GM13977 (cell line): ENCODE results near the gene IL3RA.
"Not testable (repeated sequence)": the region's sequence is repeated elsewhere in the genome, so short reads cannot be mapped to it uniquely, and the experiment has no call there.

Experiments used
- DNase-seq: peaks from one replicate; pipeline ENCODE4 v3.0.0; 2012; ENCODE audit warnings: low spot score
- in situ Hi-C: fragments of 300-500 bp; cut with MboI; formaldehyde crosslinking; loops from one replicate; pipeline ENCODE4 v1.12.0; 2022; ENCODE audit warnings: low sequenced_read_pairs, low pct_unique_long_range_greater_than_20kb, mixed read lengths, inconsistent platforms; ENCODE audit not compliant: unreplicated experiment
- TF ChIP-seq, protein P1 (sequence below): IDR thresholded peaks from 2 replicates; pipeline ENCODE4 v1.5.1; 2012; ENCODE audit warnings: mild to moderate bottlenecking, control low read depth; ENCODE audit not compliant: insufficient read depth; ENCODE audit errors: extremely low read depth, missing control alignments

Gene IL3RA

DNA sequence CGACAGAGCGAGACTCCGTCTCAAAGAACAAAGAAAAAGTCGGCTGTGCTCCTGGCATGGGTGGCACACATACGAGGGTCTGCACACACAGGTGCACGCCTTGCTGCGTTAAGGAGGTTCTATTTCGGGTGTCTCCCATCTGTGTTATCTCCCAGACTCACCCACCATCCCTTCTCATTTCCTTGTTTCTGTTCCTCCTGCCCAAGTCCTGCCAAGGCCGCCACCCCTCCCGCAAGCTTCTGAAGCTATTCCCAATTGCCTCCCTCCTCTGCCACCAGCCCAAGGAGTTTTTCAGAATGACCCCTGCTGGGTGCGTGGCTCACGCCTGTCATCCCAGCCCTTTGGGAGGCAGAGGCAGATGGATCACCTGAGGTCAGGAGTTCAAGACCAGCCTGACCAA, 6.0 kb upstream of the IL3RA start:
- TF ChIP-seq, protein P1, sequence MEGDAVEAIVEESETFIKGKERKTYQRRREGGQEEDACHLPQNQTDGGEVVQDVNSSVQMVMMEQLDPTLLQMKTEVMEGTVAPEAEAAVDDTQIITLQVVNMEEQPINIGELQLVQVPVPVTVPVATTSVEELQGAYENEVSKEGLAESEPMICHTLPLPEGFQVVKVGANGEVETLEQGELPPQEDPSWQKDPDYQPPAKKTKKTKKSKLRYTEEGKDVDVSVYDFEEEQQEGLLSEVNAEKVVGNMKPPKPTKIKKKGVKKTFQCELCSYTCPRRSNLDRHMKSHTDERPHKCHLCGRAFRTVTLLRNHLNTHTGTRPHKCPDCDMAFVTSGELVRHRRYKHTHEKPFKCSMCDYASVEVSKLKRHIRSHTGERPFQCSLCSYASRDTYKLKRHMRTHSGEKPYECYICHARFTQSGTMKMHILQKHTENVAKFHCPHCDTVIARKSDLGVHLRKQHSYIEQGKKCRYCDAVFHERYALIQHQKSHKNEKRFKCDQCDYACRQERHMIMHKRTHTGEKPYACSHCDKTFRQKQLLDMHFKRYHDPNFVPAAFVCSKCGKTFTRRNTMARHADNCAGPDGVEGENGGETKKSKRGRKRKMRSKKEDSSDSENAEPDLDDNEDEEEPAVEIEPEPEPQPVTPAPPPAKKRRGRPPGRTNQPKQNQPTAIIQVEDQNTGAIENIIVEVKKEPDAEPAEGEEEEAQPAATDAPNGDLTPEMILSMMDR = no peak
- no peak for DNase-seq
- in situ Hi-C loops = no loop called here

DNA sequence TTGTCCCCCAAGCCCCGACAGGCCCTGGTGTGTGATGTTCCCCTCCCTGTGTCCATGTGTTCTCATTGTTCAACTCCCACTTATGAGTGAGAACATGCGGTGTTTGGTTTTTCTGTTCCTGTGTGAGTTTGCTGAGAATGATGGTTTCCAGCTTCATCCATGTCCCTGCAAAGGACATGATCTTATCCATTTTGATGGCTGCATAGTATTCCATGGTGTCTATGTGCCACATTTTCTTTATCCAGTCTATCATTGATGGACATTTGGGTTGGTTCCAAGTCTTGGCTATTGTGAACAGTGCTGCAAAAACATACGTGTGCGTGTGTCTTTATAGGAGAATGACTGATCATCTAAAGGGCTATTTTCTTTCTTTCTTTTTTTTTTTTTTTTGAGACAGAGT, 4.2 kb upstream of the IL3RA start:
- in situ Hi-C loops, DNase-seq: not testable (repeated sequence)

DNA sequence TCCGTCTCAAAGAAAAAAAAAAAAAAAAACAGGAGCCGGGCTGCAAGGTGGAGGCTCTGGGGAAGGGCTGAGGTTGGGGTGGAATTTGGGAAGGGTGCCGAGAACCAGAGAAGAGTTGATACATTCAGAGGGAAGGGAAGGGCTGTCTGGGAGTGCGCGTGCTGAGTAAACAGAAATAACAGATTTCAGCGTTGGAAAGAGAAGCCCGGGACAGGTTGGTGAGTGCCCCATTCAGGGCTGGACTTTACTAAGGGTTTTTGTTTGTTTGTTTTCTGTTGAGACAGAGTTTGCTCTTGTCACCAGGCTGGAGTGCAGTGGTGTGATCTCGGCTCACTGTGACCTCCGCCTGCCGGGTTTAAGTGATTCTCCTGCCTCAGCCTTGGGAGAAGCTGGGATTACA, 1.7 kb upstream of the IL3RA start:
- TF ChIP-seq, protein P1 = no peak
- DNase-seq = no peak
- in situ Hi-C loops = no loop called here

DNA sequence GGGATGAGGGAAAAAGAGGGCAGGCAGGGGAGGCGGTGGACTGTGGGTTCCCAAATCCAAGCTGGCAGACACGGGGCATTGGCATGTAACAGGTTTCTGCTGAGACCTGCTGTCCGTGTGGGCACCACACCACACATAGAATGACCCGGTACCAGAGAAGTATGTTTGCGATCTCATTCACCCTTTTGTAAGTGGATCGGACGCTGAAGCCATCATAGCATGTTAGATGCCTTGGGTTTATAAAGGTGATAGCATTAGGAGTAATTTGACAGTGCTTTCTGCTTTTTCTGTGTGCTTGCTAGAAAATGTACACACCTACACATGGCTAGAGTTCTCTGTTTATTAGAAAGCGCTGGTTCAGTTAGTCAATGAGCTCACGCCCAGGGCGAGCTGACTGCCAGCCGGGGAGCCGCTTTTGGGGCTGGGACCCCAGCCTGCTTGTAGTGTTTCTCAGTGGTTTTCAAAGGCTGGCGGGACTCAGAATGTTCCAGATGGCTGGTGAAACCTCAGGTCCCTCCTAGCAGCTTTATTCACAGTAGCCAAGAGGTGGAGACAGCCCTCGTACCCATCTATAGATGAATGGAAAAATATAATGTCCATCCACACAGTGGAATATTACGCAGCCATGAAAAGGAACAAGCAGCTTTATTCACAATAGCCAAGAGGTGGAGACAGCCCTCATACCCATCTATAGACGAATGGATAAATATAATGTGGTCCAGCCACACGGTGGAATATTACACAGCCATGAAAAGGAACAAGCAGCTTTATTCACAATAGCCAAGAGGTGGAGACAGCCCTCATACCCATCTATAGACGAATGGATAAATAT, 579 bp downstream of the IL3RA start:
- TF ChIP-seq, protein P1 = no peak
- in situ Hi-C loops = no loop called here

DNA sequence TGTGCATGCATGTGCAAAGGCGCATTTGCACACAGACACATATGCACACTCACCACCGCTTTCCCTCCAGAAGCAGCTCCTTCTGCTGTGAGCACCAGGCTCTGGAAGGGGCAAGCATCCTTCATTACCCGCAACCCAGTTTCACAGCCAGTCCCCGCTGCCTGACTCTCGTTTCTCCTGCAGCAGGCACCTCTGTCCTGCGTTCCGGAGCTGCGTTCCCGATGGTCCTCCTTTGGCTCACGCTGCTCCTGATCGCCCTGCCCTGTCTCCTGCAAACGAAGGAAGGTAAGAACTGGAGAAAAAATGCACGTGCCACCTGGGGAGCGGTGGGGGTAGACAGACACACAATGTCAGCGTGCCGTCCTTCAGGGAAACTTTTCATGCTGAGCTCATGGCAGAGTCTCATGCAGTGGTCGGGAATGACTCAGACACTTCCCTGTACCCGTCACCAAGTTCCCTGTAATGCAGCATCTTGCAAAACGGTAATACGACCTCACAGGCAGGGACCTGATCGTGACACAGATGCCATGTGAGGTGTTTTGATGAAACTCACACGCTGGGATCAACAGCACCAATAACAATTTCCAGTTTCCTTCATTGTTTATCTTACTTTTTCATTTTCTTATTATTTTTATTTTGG, 5.1 kb downstream of the IL3RA start:
- no peak for DNase-seq
- TF ChIP-seq, protein P1 = no peak
- in situ Hi-C loops = no loop called here

More for the DNA sequence above, 579 bp downstream of the IL3RA start:
- no peak for DNase-seq

DNA sequence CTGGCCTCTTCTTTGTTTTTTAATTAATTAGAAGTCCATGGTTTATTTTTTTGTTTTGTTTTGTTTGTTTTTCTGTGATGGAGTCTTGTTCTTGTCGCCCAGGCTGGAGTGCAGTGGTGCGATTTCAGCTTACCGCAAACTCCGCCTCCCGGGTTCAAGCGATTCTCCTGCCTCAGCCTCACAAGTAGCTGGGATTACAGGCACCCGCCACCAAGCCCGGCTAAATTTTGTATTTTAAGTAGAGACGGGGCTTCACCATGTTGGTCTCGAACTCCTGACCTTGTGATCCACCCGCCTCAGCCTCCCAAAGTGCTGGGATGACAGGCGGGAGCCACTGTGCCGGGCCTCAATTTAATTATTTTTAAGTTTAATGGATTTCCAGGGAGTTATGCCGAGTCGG, 13.0 kb downstream of the IL3RA start:
- in situ Hi-C loops = not testable (repeated sequence)

DNA sequence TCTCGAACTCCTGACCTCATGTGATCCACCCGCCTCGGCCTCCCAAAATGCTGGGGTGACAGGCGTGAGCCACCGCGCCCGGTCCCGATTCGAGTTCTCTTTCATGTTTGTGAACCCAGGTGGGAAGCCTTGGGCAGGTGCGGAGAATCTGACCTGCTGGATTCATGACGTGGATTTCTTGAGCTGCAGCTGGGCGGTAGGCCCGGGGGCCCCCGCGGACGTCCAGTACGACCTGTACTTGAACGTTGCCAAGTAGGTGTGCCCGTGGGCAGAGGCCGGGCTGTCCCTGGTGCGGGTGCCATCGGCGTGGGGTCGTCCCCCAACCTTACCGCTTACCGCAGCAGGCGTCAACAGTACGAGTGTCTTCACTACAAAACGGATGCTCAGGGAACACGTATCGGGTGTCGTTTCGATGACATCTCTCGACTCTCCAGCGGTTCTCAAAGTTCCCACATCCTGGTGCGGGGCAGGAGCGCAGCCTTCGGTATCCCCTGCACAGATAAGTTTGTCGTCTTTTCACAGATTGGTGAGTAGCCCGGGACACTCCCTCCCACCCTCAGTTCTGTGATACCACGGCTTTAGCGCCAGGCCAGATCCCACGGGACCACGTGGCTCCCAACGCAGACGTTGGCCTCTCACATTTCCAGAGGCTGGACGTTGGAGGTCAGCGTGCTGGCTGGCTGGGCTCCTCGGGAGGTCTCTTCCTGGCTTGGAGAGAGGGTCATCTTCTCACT, 15.6 kb downstream of the IL3RA start:
- DNase-seq = no peak
- in situ Hi-C loops = no loop called here
- TF ChIP-seq, protein P1 = no peak

More for the DNA sequence above, 13.0 kb downstream of the IL3RA start:
- DNase-seq = not testable (repeated sequence)
